K562 (cell line): ENCODE results near the gene TP53I13. TPM values are rescaled to one million over a fixed set of nuclear protein-coding genes. Genes with fewer than 3 reads are reported as not detected.

ENCODE experiments used
- BCOR ChIP-seq: fragments of 450-650 bp; IDR thresholded peaks from 2 replicates; pipeline ENCODE4 v1.6.1; 2016
- JUNB ChIP-seq: fragments of 450-650 bp; formaldehyde crosslinking; conservative IDR thresholded peaks from 2 replicates; pipeline ENCODE4 v1.4.0; 2020; ENCODE audit warnings: mild to moderate bottlenecking
- MAZ ChIP-seq, 2 experiments: fragments of 450-650 bp in 1 of 2; sonication (generic) in 1 of 2; formaldehyde crosslinking; IDR thresholded peaks in 1 of 2; conservative IDR thresholded peaks in 1 of 2; 2 replicates each; pipeline versions ENCODE4 v1.4.0 to v1.5.0; 2020; ENCODE audit warnings: mild to moderate bottlenecking in 1 of 2, missing genetic modification reagents in 1 of 2
- NR2C2 ChIP-seq, 2 experiments: fragments of 200-800 bp in 1 of 2; sonication (Bioruptor generic) in 1 of 2; sonication (generic) in 1 of 2; formaldehyde crosslinking in 1 of 2; IDR thresholded peaks; 2 replicates each; pipeline versions ENCODE4 v1.6.1 to v1.8.0; 2016 to 2022; ENCODE audit warnings: mild to moderate bottlenecking in 1 of 2, missing compliant biosample characterization in 1 of 2, missing genetic modification characterization in 1 of 2, missing genetic modification reagents in 1 of 2
- RB1 ChIP-seq: fragments of 450-650 bp; IDR thresholded peaks from 2 replicates; pipeline ENCODE4 v1.6.1; 2017; ENCODE audit warnings: low read depth, mild to moderate bottlenecking
- STAG1 ChIP-seq: sonication (generic); formaldehyde crosslinking; IDR thresholded peaks from 2 replicates; pipeline ENCODE4 v1.5.0; 2020; ENCODE audit warnings: missing genetic modification reagents, borderline replicate concordance
- TBL1XR1 ChIP-seq, 2 experiments: IDR thresholded peaks; 2 replicates each; pipeline ENCODE4 v1.6.1; 2012; ENCODE audit warnings: improper control_type of control experiment in 2 of 2, low read length in 2 of 2, mild to moderate bottlenecking in 1 of 2
- polyA plus RNA-seq, 8 experiments: library from polyadenylated mRNA; depleted of rRNA in 4 of 8; stranded (reverse) in 5 of 8; unstranded in 3 of 8; fragments of >200 nt; fragmentation: Nextera tagmentation in 2 of 8; fragmentation: Illumina TruSeq in 1 of 8; extraction: Ambion mirVana in 2 of 8; extraction: Trizol in 1 of 8; gene quantifications; 2 replicates each; pipeline versions ENCODE4 v1.2.1 to v1.2.3, GENCODE V29; 2011 to 2014; ENCODE audit warnings: inconsistent platforms in 1 of 8, missing spikeins in 1 of 8
- total RNA-seq, 7 experiments: library from RNA; depleted of rRNA in 6 of 7; stranded (reverse); fragments of >200 nt in 6 of 7; fragmentation: Illumina TruSeq in 2 of 7; extraction: Trizol in 2 of 7; gene quantifications; 2 replicates each; pipeline versions ENCODE4 v1.2.1 to v1.2.3, GENCODE V29; 2011 to 2021; ENCODE audit warnings: low replicate concordance in 1 of 7
- TF ChIP-seq, protein P1 (sequence below): fragments of 150-350 bp; conservative IDR thresholded peaks from 2 replicates; pipeline ENCODE4 v1.6.1; 2014; ENCODE audit warnings: low read length
- TF ChIP-seq, protein P2 (sequence below): fragments of 450-650 bp; IDR thresholded peaks from 2 replicates; pipeline ENCODE4 v1.6.1; 2018; ENCODE audit not compliant: partially characterized antibody

The TP53I13 gene
- total and polyA plus RNA-seq, 9 of the 15 experiments (the other 6 are each of a cell fraction or from before 2014, with no cell fraction given): 0.08 to 28.3 (median 9.1) TPM

DNA sequence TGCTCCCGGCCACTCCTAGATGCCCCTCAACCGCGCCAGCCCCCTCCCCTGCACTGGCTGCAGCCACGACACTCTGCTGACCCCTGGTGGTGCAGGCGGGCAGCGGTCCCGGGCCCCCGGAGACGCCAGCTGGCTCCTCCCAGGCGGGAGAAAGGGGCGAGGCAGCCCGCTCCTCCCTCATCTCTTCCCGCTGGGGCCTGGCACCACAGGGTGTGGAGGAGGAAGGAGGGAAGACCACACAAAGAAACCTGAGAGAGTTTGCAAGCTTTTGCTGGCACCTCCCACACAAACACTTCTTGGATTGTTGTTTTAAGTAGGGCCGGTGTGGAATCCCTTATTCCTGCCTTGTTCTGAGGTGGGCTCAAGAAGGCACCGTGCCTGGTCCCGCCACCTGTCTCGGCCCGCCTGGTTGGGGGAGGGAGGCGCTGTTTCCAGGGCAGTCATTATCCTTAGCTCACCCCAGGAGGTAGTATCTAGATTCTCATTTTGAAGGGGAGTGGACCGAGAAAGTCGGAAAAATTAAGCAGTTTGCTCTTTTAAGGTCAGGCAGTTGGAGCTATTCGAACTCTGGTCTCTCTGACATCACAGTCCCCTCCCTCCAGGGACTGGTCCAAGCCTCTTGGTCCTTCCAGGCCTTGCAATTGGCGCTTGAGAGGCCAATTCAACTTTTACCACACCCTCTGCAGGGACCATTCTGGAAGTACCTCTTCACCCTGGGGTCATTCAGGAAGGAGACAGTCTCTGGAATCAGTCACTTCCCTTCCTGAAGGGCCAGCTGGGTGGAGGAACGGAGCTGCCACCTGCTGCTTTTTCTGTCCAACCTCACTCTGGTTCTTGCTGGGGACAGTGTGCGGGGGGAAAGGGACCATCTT lies 23.5 kb downstream of the TP53I13 start (continued):
- TF ChIP-seq JUNB (no peak), BCOR (0 out of 2 replicates have a peak, but pooled peaks have one; percentile 13), NR2C2 (CRISPR knock-in tag; IDR thresholded peaks at IDR 0.05) (no peak), NR2C2 (tag; IDR thresholded peaks at IDR 0.05) (no peak; the same call in 1 of the 2 replicates), TBL1XR1 (IDR thresholded peaks at IDR 0.05; ENCODE audit: low read length in 2 of 2) (peak in 1 of 2 experiments; percentile 40; a peak in 1 of 4 replicates), RB1 (peak; percentile 96), MAZ (CRISPR knock-in tag; conservative IDR thresholded peaks at IDR 0.05 in 1 of 2, IDR thresholded peaks at IDR 0.05 in 1 of 2) (peak; percentile 93 to 99), STAG1 (peak; percentile 69; the same call in 1 of the 2 replicates)
- TF ChIP-seq, protein P1, sequence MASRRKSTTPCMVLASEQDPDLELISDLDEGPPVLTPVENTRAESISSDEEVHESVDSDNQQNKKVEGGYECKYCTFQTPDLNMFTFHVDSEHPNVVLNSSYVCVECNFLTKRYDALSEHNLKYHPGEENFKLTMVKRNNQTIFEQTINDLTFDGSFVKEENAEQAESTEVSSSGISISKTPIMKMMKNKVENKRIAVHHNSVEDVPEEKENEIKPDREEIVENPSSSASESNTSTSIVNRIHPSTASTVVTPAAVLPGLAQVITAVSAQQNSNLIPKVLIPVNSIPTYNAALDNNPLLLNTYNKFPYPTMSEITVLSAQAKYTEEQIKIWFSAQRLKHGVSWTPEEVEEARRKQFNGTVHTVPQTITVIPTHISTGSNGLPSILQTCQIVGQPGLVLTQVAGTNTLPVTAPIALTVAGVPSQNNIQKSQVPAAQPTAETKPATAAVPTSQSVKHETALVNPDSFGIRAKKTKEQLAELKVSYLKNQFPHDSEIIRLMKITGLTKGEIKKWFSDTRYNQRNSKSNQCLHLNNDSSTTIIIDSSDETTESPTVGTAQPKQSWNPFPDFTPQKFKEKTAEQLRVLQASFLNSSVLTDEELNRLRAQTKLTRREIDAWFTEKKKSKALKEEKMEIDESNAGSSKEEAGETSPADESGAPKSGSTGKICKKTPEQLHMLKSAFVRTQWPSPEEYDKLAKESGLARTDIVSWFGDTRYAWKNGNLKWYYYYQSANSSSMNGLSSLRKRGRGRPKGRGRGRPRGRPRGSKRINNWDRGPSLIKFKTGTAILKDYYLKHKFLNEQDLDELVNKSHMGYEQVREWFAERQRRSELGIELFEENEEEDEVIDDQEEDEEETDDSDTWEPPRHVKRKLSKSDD: no peak
- TF ChIP-seq, protein P2, sequence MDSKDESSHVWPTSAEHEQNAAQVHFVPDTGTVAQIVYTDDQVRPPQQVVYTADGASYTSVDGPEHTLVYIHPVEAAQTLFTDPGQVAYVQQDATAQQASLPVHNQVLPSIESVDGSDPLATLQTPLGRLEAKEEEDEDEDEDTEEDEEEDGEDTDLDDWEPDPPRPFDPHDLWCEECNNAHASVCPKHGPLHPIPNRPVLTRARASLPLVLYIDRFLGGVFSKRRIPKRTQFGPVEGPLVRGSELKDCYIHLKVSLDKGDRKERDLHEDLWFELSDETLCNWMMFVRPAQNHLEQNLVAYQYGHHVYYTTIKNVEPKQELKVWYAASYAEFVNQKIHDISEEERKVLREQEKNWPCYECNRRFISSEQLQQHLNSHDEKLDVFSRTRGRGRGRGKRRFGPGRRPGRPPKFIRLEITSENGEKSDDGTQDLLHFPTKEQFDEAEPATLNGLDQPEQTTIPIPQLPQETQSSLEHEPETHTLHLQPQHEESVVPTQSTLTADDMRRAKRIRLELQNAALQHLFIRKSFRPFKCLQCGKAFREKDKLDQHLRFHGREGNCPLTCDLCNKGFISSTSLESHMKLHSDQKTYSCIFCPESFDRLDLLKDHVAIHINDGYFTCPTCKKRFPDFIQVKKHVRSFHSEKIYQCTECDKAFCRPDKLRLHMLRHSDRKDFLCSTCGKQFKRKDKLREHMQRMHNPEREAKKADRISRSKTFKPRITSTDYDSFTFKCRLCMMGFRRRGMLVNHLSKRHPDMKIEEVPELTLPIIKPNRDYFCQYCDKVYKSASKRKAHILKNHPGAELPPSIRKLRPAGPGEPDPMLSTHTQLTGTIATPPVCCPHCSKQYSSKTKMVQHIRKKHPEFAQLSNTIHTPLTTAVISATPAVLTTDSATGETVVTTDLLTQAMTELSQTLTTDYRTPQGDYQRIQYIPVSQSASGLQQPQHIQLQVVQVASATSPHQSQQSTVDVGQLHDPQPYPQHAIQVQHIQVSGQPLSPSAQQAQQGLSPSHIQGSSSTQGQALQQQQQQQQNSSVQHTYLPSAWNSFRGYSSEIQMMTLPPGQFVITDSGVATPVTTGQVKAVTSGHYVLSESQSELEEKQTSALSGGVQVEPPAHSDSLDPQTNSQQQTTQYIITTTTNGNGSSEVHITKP: peak; percentile 15
